ENCODE results near the gene STUM. TPM values are rescaled to one million over a fixed set of nuclear protein-coding genes. Genes with fewer than 3 reads are reported as not detected.

The STUM gene
- not detected in 5 replicates for total RNA-seq (2022; extraction: Qiagen RNA extraction)

GRCh38 chr1:226548256-226549093 is at the start of gene STUM:
STUM (plus strand) TSS chr1:226548764; CDS start chr1:226548905, 141 bp downstream.

Other genes starting within 250 kb of the STUM start
- gene LIN9, start 239.6 kb upstream of the STUM start, total RNA-seq (2022; extraction: Qiagen RNA extraction): 6.0 to 7.8 TPM (median 7.5 TPM) in 5 replicates
- gene PARP1, start 140.7 kb upstream of the STUM start, total RNA-seq (2022; extraction: Qiagen RNA extraction): 100 to 116 TPM (median 111 TPM) in 5 replicates
- 1.8 to 2.7 TPM (median 2.2 TPM) in 5 replicates for gene ITPKB, start 190.5 kb downstream of the STUM start, total RNA-seq (2022; extraction: Qiagen RNA extraction)

Measured in A549 treated with Mapracorat at 1 μM for 4 hours (cell line).